ENCODE results near the gene EEIG2.

GRCh38 chr1:108585313-108585712 lies 25.4 kb downstream of the EEIG2 start:
- TF ChIP-seq POLR2A (IDR thresholded peaks at IDR 0.05) (no peak), CTCF (IDR thresholded peaks at IDR 0.05 in 4 of 5, conservative IDR thresholded peaks at IDR 0.05 in 1 of 5) (no peak)
